HG02840 (cell line): ENCODE measurements around the gene SLC6A6.

ENCODE experiments used
- ATAC-seq: cut with Tn5 transposase; IDR thresholded peaks from one replicate; pipeline ENCODE4 v1.9.1; 2021; ENCODE audit warnings: mild to moderate bottlenecking, moderate library complexity, moderate number of reproducible peaks; ENCODE audit not compliant: unreplicated experiment, low FRiP score

The SLC6A6 gene

GRCh38 chr3:14528081-14528480 is 125.7 kb downstream of the SLC6A6 start:
- no peak for ATAC-seq

- ATAC-seq, result no peak
Measured at GRCh38 chr3:14531856-14532395, 129.5 kb downstream of the SLC6A6 start.

DNA sequence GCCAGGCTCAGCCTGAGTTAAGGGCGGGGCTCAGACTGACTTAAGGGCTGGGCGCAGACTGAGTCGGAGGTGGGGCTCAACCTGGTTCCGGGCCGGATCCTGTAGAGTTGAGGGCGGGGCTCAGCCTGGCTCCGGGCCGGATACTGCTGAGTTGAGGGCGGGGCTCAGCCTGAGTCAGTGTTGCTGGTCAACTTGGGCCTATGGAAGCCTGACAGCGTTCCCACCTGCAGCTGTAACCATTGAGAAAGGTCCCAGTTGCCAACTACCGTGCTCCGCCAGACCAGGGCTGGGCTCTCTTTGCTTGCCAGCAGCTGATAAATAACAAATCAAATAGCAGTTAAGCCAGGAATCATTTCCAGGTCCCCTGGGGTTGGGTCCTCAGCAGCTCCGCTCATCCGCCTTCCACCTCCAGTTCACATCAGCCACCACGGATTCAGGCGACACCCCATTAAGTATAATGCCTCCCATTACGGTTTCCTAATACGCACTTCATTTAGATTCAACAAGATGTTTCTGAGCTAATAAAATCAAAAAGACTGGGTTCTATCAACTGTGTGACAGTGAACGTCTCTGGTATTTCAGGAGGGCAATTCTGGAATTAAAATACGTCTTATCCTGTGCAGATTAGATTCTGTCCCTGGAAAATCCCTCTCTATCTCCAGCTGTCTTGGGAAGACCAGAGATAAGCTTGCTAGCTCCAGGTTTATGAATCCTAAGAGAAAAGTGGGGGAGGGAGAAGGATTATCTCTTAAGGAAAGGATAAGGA is 130.5 kb downstream of the SLC6A6 start:
- no peak for ATAC-seq

GRCh38 chr3:14533457-14533958 is 131.1 kb downstream of the SLC6A6 start:
- ATAC-seq, result no peak

DNA sequence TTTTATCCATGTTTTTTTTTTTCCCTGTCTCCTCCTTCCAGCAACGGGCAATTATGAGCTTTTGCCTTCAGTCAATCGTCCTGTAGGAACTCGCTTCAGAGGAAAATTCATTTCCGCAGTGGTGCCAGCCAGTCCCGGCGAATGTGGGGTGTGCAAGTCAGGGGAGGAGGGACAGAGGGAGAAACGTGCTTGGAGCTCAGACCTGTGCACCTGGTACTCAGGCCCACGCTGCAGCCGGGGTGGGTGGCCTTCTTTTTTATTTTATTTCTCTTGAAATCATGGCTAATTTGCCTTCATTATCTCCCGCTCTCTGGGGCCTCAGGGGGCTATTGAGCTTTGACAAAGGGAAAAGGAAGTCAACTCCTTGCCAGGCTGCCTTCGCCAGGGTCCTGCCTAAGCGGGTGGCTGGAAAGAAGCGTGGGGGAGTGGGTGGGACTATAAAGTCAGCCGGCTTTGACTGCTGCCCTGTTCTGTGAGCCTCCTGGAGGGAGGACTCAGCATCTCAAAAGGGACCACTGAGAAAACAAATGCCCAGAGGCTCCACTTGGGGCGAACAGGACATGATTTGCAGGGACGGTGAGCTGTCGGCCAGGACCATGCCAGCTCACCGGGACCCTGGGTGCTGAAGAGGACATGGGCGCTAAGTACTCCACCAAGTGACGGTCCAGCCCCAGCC is 132.2 kb downstream of the SLC6A6 start:
- ATAC-seq, result no peak

DNA sequence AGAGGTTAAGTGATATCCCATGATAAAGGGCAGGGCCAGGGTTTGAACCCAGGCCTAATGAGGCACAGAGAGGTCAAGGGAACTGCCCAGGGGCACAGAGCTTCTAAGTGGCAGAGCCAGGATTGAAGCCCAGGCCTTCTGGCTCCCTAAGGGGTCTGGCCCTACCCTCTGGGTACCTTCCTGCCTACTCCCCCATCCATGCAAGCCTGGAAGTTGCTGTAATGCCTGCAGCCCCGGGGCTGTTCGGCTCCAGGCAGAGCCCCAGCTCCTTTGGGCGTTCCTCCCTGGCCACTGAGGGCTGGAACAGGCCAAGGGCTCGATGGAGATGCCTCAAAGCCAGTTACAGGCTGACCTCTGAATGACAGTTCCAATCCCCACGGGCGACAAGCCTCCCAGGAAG is 133.2 kb downstream of the SLC6A6 start:
- no peak for ATAC-seq

GRCh38 chr3:14536055-14536815 is 133.8 kb downstream of the SLC6A6 start:
- ATAC-seq, result no peak

GRCh38 chr3:14536837-14537589 is 134.6 kb downstream of the SLC6A6 start:
- no peak for ATAC-seq

GRCh38 chr3:14537590-14538450 is 135.4 kb downstream of the SLC6A6 start:
- ATAC-seq, result no peak

GRCh38 chr3:14538451-14539088 is 136.2 kb downstream of the SLC6A6 start:
- ATAC-seq, result no peak
